HL-60 (cell line): ENCODE measurements around the gene TBC1D22A.

Source experiments
- DNase-seq, 2 experiments: peaks; one replicate each; pipeline ENCODE4 v3.0.0-alpha.2; 2010 to 2020; ENCODE audit warnings: low read depth in 1 of 2, low spot score in 1 of 2
- H3K27ac ChIP-seq: fragments of 250-450 bp; sonication (Bioruptor Pico); replicated peaks from 2 replicates; pipeline ENCODE4 v1.5.1; 2020; ENCODE audit warnings: mild to moderate bottlenecking, moderate library complexity
- H3K27me3 ChIP-seq: fragments of 250-450 bp; sonication (Bioruptor Pico); 2 replicates; pipeline ENCODE4 v1.5.1; 2021; ENCODE audit warnings: mild to moderate bottlenecking, moderate library complexity; ENCODE audit not compliant: insufficient read depth, poor library complexity, severe bottlenecking
- H3K4me3 ChIP-seq: replicated peaks from 2 replicates; pipeline ENCODE4 v1.5.1; 2011; ENCODE audit warnings: mild to moderate bottlenecking, control low read depth, low read length; ENCODE audit not compliant: insufficient read depth
- CTCF ChIP-seq: IDR thresholded peaks from one replicate; pipeline ENCODE4 v1.5.1; 2011; ENCODE audit warnings: low read length, control low read depth, inconsistent platforms; ENCODE audit not compliant: insufficient read depth
- GABPA ChIP-seq: IDR thresholded peaks from 2 replicates; pipeline ENCODE4 v1.6.1; 2012; ENCODE audit warnings: low read depth
- POLR2AphosphoS5 ChIP-seq: IDR thresholded peaks from 2 replicates; pipeline ENCODE4 v1.6.1; 2012; ENCODE audit warnings: low read depth
- SPI1 ChIP-seq: IDR thresholded peaks from 2 replicates; pipeline ENCODE4 v1.6.1; 2012; ENCODE audit warnings: low read depth, mild to moderate bottlenecking, borderline replicate concordance
- TF ChIP-seq, protein P1 (sequence below): IDR thresholded peaks from 2 replicates; pipeline ENCODE4 v1.6.1; 2012; ENCODE audit warnings: low read depth; ENCODE audit not compliant: insufficient replicate concordance

TBC1D22A gene

GRCh38 chr22:46738647-46739093, 23.8 kb upstream of the TBC1D22A start:
- no peak for TF ChIP-seq SPI1
- TF ChIP-seq POLR2AphosphoS5, result no peak
- TF ChIP-seq, protein P1, sequence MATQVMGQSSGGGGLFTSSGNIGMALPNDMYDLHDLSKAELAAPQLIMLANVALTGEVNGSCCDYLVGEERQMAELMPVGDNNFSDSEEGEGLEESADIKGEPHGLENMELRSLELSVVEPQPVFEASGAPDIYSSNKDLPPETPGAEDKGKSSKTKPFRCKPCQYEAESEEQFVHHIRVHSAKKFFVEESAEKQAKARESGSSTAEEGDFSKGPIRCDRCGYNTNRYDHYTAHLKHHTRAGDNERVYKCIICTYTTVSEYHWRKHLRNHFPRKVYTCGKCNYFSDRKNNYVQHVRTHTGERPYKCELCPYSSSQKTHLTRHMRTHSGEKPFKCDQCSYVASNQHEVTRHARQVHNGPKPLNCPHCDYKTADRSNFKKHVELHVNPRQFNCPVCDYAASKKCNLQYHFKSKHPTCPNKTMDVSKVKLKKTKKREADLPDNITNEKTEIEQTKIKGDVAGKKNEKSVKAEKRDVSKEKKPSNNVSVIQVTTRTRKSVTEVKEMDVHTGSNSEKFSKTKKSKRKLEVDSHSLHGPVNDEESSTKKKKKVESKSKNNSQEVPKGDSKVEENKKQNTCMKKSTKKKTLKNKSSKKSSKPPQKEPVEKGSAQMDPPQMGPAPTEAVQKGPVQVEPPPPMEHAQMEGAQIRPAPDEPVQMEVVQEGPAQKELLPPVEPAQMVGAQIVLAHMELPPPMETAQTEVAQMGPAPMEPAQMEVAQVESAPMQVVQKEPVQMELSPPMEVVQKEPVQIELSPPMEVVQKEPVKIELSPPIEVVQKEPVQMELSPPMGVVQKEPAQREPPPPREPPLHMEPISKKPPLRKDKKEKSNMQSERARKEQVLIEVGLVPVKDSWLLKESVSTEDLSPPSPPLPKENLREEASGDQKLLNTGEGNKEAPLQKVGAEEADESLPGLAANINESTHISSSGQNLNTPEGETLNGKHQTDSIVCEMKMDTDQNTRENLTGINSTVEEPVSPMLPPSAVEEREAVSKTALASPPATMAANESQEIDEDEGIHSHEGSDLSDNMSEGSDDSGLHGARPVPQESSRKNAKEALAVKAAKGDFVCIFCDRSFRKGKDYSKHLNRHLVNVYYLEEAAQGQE, result no peak
- TF ChIP-seq CTCF, result no peak
- TF ChIP-seq GABPA, result no peak
- Histone ChIP-seq H3K4me3 (peak overlapping the region; percentile 73), H3K27ac (peak overlapping the region; percentile 52), H3K27me3 (no peaks in the 10 kb centered on the region)
- no peak for DNase-seq

GRCh38 chr22:46739094-46739870, 23.2 kb upstream of the TBC1D22A start:
- TF ChIP-seq GABPA (no peak), SPI1 (no peak), POLR2AphosphoS5 (no peak), CTCF (peak; percentile 3)
- TF ChIP-seq, protein P1, result no peak
- H3K27me3 ChIP-seq, result no peaks in the 10 kb centered on the region
- H3K27ac ChIP-seq, result no peak overlapping the region
- peak overlapping the region; percentile 73; the same call in 1 of the 2 replicates for H3K4me3 ChIP-seq
- DNase-seq, result peak; percentile 63 to 64

GRCh38 chr22:46740910-46741780, 21.3 kb upstream of the TBC1D22A start:
- H3K4me3 ChIP-seq, result no peak overlapping the region
- H3K27ac ChIP-seq, result no peak overlapping the region
- TF ChIP-seq, protein P1, result no peak
- TF ChIP-seq SPI1 (no peak), POLR2AphosphoS5 (no peak), CTCF (no peak), GABPA (no peak)
- no peaks in the 10 kb centered on the region for H3K27me3 ChIP-seq
- DNase-seq, result no peak
